NCI-H1092 (cell line): ENCODE data around the gene SMIM36.
"Not testable (repeated sequence)": the region's sequence is repeated elsewhere in the genome, so short reads cannot be mapped to it uniquely, and the experiment has no call there.

Source experiments
- DNase-seq: peaks from one replicate; lab custom pipeline; 2025; lab: John Stamatoyannopoulos, UW

Gene SMIM36

DNA sequence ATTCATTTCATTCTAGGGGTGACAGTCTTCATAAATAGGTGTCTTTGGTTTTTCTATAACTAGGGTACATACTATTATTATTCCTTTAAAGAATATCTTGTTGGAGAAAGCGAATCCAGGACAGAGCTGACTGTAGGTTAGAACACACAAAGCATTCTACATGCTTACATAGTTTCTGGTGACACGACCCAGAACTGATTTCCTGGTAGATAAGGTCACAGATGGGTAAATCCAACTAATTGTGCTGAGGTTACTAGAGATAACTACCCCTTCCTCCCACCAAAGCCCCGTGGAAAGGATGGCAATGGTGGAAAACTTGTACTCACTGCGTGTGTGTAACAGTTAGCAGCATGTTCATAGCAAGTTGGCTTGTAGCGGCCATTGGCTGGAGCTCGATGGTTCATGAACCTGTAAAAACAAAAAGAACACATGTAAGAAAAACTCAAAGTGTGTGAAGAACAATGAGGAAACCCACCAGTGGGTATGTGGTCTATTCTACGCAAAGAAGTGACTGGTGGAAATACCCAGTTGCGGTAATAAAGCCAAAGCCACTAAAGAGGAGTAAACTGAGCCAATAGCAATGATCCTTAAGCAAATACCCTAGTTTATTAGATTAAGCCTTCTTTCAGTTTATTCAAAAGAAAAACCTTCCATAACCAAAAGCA lies 97.3 kb downstream of the SMIM36 start:
- no peak for DNase-seq

DNA sequence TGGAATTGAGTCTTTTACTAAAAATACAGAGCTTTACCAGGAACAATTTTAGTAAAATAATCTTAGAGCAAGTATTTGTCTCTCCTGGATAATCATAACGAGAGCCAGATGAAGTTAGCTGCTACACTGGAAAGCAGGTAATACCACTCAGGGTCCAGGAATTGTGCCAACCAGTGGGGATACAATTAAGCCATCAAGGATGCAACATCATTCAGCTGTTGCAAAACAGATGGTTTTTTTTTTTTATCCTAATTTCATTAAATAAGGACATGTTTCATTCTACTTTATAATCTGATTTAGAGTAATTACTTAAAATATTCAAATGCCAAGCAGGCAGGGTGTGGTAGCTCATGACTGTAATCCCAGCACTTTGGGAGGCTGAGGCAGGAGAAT lies 99.8 kb downstream of the SMIM36 start:
- no peak for DNase-seq

DNA sequence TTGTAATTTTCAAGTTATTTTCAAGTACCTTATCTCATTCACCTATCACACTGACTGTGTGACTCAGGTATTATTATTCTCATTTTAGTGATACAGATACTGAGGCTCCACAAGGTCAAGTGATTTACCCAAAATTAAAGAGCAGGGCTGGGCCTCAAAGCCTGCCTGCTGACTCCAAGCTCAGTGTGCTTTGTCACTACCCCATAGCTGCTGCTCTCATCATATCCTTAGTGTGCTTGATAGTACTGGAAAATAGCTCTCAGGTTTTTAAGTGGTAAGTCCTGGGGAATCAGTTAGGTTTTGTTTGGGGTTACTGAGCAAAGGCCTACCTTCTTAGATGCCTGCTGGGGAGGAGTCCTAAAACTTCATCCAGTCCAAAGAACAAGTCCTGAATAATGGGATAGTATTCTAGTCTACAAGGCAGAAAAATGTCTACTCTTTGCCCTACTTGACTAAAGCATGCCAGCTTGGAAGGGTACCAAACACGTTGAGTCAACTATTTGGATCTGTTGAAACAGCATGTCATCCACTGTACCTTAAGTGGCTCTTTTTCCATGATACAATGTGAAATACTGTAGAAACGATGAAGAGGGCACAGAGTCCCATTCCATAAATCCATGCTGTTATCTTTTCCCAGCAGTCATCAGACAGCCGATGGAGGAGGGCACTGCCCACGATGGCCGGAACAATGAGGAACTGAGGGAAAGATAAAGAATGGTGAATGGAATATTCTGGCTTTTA lies 100.4 kb downstream of the SMIM36 start:
- no peak for DNase-seq

DNA sequence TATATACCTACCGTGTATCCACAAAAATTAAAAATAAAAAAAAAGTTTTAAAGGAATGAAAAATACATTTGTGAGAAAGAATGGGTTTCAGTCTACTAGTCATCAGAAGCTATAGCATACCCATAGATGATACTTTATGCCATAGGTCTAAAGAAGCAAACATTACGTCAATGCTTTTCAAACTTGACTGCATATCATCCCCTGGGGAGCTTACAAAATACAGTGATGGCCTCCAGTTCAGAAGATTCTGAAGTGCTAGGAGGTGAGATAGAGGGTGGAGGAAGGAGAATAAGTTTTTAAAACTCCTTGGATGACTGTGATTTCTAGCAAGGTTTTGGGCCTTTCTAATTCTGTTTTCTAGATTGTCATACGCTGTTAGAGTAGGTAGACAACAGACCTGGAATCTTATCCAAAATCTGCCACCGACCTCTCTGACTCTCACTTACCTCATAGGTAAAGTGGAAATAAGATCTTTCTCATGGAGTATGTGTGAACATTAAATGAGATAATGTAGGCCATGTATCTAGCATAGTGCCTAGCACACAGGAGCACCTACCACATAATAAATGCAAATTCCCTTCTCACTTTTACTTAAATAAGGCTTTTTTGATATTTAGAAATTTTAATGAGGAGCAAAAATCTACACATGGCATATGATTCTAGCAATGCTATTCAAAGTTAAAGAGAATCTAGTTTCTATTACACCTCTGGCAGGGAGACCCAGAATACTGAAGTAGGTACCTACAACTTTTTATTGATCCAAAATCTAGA lies 102.0 kb downstream of the SMIM36 start:
- DNase-seq = no peak

DNA sequence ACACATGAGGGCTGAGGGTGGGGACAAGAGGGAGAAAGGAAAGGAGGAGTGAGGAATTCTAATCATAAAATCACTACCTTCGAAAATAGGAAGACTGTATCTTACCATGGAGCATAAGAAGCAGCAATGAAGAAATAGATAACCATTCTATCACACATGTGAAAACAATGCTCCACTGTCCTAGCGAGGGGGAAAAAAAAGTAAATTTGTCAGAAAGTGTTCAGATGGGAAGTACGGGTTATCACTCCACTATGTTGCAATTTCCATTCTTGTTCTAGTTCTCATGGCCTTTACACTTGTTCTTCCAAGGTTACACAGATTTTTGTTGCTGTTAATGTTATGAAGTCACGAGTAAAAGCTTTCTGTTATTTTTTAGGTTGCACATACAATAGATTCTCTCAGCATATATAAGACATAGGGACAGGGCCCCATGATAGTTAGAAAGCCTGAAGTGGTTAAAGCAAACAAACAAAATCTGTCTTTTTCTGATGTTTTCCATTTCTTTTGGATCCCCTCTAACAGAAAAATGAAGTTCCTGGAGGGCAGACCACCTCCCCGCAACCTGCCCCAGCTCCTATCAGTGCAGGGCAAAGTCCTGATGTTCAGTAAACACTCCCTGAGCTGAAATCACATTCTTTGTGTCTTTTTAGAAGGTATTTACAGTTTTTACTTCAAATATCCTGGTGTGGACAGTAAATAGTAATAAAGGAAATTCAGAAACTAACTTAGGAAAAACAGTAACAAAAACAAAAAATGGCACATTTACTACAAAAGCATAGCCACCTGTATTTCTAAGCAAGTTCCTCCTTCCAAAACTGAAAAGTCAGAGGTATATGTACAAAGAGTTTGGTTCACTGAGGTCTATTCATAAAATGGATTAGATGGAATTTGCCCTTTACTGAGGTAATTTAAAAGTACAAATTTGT lies 103.3 kb downstream of the SMIM36 start:
- DNase-seq = no peak

DNA sequence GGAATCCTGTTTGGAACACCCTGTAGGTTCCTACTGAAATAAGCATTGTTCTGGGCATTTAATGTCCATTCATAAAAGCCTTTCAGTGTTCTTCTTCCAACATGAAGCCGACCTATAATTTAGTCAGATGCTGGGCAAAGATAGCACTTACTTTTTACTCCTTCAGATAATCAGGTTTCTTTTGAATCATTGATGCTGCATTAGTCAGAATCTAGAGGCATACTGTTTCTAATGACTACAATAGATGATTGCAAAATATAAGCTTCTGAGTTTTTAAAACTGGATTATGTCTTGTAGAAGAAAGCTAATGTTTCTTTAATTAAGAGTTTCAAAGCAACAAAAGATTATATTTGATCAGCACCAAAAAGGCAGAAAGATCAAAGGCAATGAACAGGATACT lies 105.7 kb downstream of the SMIM36 start:
- DNase-seq = no peak

DNA sequence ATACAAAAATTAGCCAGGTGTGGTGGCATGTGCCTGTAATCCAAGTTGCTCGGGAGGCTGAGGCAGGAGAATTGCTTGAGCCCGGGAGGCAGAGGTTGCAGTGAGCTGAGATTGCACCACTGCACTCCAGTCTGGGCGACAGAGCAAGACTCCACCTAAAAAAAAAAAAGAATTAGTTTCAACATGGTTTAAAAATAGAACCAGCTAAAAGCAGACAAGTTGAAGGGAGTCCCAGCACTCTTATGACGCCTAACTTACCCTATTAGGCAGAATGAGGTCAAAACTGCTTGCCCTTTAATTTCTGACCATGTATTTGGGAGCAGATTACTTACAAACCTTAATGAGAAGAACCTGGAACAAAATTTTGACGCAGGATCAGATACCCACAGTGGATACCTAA lies 107.1 kb downstream of the SMIM36 start:
- DNase-seq = not testable (repeated sequence)

DNA sequence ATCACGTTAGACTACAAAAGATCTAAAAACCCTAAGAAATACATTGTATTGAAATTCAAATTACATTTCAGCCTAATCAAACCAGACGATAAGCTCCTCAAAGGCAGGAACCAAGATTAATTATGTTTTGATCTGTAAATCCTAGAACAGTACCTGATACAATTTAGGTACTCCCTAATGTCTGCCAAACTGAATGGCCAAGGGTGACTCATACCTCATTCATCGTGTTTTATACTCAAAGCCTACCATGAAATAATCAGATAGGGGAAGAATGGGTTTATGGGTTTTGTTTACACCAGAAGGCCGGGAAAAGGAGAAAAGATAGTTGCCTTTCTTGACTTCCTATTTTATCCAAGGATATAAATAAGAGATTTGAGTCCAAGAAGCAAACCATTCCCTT lies 108.9 kb downstream of the SMIM36 start:
- no peak for DNase-seq
